Measurements from ENCODE around the gene TSPOAP1. TPM values are rescaled to one million over a fixed set of nuclear protein-coding genes. Genes with fewer than 3 reads are reported as not detected.

TSPOAP1 gene
- total RNA-seq, 1 donor from 2014 or later: 0.79 TPM

DNA sequence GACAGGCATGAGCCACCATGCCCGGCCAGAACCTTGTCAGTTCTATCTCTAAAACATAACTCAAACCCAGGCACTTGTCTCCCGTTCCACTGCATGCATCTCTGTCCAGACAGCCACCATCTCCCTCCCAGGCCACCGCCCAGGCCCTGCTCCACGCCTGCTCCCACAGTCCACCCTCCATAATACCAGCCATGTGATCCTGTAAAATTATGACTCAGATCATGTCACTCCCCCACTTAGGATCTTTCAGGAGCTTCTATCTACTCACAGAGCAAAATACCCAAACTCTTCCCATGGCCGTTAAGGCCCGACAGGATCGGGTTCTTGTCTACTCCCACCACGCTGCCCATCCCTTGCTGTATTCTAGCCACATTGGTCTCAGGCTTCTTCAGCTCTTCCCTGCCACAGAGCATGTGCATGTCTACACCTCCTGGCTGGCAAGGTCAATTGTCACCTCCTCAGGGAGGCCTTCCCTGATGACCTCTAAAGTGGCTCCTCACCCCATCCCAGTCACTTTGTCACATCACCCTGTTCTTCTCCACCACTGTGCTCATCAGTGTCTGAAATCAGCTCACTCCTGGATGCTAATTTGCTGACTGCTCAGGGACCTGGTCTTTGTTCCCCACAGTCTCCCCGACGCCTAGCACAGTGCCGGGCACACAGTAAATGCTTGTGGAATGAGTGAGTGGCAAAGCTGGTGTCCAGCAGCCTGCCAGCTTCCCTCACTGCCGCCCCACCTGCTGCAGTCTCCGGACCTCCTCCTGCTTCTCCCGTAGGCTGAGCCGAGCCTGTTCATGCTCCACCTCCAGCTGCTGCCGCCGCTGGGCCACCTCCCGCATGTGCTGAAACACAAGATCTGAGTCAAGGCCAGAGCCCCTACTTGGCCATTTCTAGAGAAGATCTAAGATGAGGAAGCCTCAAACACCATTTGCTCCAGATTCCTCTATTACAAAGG lies 6.7 kb downstream of the TSPOAP1 start:
- Mint-ChIP-seq H3K36me3 (ENCODE audit: low read depth, unreplicated experiment) (peaks cover 3% of the 10 kb centered on the region), H3K9me3 (ENCODE audit: unreplicated experiment) (no peaks in the 10 kb centered on the region), H3K4me1 (ENCODE audit: low read depth, unreplicated experiment) (no peaks in the 10 kb centered on the region), H3K4me3 (ENCODE audit: unreplicated experiment) (no peak overlapping the region), H3K27ac (ENCODE audit: unreplicated experiment) (no peak overlapping the region), H3K27me3 (ENCODE audit: low read depth, unreplicated experiment) (peaks cover 42% of the 10 kb centered on the region)
- DNase-seq (ENCODE audit: low read depth): no peak
- H3K27ac ChIP-seq (ENCODE audit: low read depth, low read length): no peak overlapping the region
- H3K27me3 ChIP-seq (ENCODE audit: insufficient read depth, low read length): peaks cover 10% of the 10 kb centered on the region
- H4K20me1 ChIP-seq (ENCODE audit: insufficient read depth, low read length): no peaks in the 10 kb centered on the region
- no peak overlapping the region for H3K9ac ChIP-seq (ENCODE audit: low read length)
- H3K4me2 ChIP-seq (ENCODE audit: low read length): no peak overlapping the region
- no peaks in the 10 kb centered on the region for H3K79me2 ChIP-seq (ENCODE audit: insufficient read depth, low read length)
- H2AFZ ChIP-seq (ENCODE audit: low read depth, low read length): no peak overlapping the region
- FAIRE-seq: no peak
- no peaks in the 10 kb centered on the region for H3K36me3 ChIP-seq (ENCODE audit: insufficient read depth, low read length)
- H3K4me3 ChIP-seq (ENCODE audit: insufficient read depth, low read depth, low read length): no peak overlapping the region
- no peaks in the 10 kb centered on the region for H3K9me3 ChIP-seq (ENCODE audit: insufficient read depth, low read depth, low read length)
- peaks cover 11% of the 10 kb centered on the region for H3K4me1 ChIP-seq (ENCODE audit: insufficient read depth, low read length)
- no peak for TF ChIP-seq EZH2 (IDR thresholded peaks at IDR 0.05; ENCODE audit: insufficient read depth, low read length)
- no peak for TF ChIP-seq CTCF (IDR thresholded peaks at IDR 0.05; ENCODE audit: insufficient read depth, low read depth, low read length)

- Mint-ChIP-seq H3K4me3 (ENCODE audit: unreplicated experiment) (no peak overlapping the region), H3K27ac (ENCODE audit: unreplicated experiment) (no peak overlapping the region), H3K36me3 (ENCODE audit: low read depth, unreplicated experiment) (peaks cover 3% of the 10 kb centered on the region), H3K4me1 (ENCODE audit: low read depth, unreplicated experiment) (no peaks in the 10 kb centered on the region), H3K27me3 (ENCODE audit: low read depth, unreplicated experiment) (peaks cover 40% of the 10 kb centered on the region), H3K9me3 (ENCODE audit: unreplicated experiment) (no peaks in the 10 kb centered on the region)
- DNase-seq (ENCODE audit: low read depth): no peak
- TF ChIP-seq EZH2 (IDR thresholded peaks at IDR 0.05; ENCODE audit: insufficient read depth, low read length) (no peak), CTCF (IDR thresholded peaks at IDR 0.05; ENCODE audit: insufficient read depth, low read depth, low read length) (no peak)
- H3K4me3 ChIP-seq (ENCODE audit: insufficient read depth, low read depth, low read length): no peak overlapping the region
- peaks cover 8% of the 10 kb centered on the region for H3K27me3 ChIP-seq (ENCODE audit: insufficient read depth, low read length)
- FAIRE-seq: no peak
- H3K4me2 ChIP-seq (ENCODE audit: low read length): no peak overlapping the region
- no peaks in the 10 kb centered on the region for H3K9me3 ChIP-seq (ENCODE audit: insufficient read depth, low read depth, low read length)
- H3K4me1 ChIP-seq (ENCODE audit: insufficient read depth, low read length): peaks cover 11% of the 10 kb centered on the region
- H4K20me1 ChIP-seq (ENCODE audit: insufficient read depth, low read length): no peaks in the 10 kb centered on the region
- H3K27ac ChIP-seq (ENCODE audit: low read depth, low read length): no peak overlapping the region
- no peak overlapping the region for H2AFZ ChIP-seq (ENCODE audit: low read depth, low read length)
- no peak overlapping the region for H3K9ac ChIP-seq (ENCODE audit: low read length)
- no peaks in the 10 kb centered on the region for H3K36me3 ChIP-seq (ENCODE audit: insufficient read depth, low read length)
- H3K79me2 ChIP-seq (ENCODE audit: insufficient read depth, low read length): no peaks in the 10 kb centered on the region
Measured at GRCh38 chr17:58320570-58321323, 7.8 kb downstream of the TSPOAP1 start.
